ENCODE results near the gene PRKCE. TPM values are rescaled to one million over a fixed set of nuclear protein-coding genes. Genes with fewer than 3 reads are reported as not detected.

The PRKCE gene
- total and polyA plus RNA-seq, 7 donors, result 3.0 to 21.9 (median 15.8) TPM

DNA sequence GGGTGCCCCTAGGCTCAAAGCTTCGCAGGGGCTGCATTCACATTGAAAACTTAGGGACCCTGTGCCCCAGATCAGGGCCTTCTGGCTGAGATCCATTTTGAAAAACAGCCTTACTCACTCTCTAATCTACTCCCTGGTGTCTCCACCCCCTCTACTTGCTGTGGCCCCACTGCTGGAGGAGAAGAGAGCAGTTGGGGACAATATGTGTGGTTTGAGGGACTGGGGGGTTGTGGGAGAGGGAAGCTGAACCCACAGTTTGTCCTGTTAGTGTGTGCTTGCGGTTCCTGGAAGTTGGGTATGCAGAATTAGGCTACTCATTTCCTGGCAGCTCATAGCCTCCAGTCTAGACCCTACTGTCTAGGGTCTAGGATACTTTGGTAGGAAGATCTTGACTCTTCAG, 211.4 kb downstream of the PRKCE start:
- Histone ChIP-seq H3K27me3 (no peaks in the 10 kb centered on the region), H3K4me3 (no peak overlapping the region), H3K4me1 (peaks cover 0 to 52% (median 38%) of the 10 kb centered on the region in 4 donors), H3K9me3 (no peaks in the 10 kb centered on the region), H3K27ac (no peak overlapping the region), H3K36me3 (no peaks in the 10 kb centered on the region)
- no peak for DNase-seq
- intact Hi-C loops (cut with DNase I), result no loop called here
- no peak for TF ChIP-seq EP300 (IDR thresholded peaks at IDR 0.05)
- TF ChIP-seq, protein P1, sequence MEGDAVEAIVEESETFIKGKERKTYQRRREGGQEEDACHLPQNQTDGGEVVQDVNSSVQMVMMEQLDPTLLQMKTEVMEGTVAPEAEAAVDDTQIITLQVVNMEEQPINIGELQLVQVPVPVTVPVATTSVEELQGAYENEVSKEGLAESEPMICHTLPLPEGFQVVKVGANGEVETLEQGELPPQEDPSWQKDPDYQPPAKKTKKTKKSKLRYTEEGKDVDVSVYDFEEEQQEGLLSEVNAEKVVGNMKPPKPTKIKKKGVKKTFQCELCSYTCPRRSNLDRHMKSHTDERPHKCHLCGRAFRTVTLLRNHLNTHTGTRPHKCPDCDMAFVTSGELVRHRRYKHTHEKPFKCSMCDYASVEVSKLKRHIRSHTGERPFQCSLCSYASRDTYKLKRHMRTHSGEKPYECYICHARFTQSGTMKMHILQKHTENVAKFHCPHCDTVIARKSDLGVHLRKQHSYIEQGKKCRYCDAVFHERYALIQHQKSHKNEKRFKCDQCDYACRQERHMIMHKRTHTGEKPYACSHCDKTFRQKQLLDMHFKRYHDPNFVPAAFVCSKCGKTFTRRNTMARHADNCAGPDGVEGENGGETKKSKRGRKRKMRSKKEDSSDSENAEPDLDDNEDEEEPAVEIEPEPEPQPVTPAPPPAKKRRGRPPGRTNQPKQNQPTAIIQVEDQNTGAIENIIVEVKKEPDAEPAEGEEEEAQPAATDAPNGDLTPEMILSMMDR (IDR thresholded peaks at IDR 0.05), result no peak
- TF ChIP-seq POLR2AphosphoS5 (IDR thresholded peaks at IDR 0.05), result no peak
- TF ChIP-seq POLR2A (IDR thresholded peaks at IDR 0.05), result no peak
- WGBS, 2 donors, result 65 to 76% methylated on average over 2 of the region's 2 CpGs

- no peaks in the 10 kb centered on the region for H3K9me3 ChIP-seq
- no peak for TF ChIP-seq POLR2AphosphoS5 (IDR thresholded peaks at IDR 0.05)
- no peak for TF ChIP-seq POLR2A (IDR thresholded peaks at IDR 0.05)
- no peak for TF ChIP-seq EP300 (IDR thresholded peaks at IDR 0.05)
- TF ChIP-seq, protein P1 (IDR thresholded peaks at IDR 0.05), result no peak
- 91 to 94% methylated on average over 4 of the region's 4 CpGs for WGBS, 2 donors
- H3K27me3 ChIP-seq, result no peaks in the 10 kb centered on the region
- no peak overlapping the region for H3K4me3 ChIP-seq
- H3K27ac ChIP-seq, result no peak overlapping the region
- intact Hi-C loops (cut with DNase I), result no loop called here
- H3K36me3 ChIP-seq, result no peaks in the 10 kb centered on the region
- H3K4me1 ChIP-seq, result peaks cover 0 to 45% (median 32%) of the 10 kb centered on the region in 4 donors
- no peak for DNase-seq
Measured at GRCh38 chr2:45864121-45864520, 212.6 kb downstream of the PRKCE start.

DNA sequence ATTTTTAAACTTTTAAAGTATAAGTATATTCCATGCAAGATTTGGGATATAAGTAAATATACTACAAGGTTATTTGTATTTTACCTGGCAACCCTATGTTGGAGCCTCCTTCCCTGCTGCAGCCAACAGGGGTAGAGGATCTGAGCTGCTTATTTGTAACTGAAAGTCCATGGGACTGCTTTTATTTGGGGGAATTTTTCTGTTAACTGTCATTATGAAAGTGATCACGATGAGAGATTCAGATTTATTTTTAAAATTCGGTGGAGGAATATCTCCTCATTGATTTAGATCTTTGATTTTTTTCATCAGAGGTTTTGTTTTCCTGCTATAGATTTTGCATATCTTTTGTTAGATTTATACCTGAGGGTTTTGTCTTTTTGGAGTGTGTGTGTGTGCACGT, 215.9 kb downstream of the PRKCE start:
- Histone ChIP-seq H3K4me3 (no peak overlapping the region), H3K36me3 (no peaks in the 10 kb centered on the region), H3K27ac (no peak overlapping the region), H3K4me1 (peaks cover 0 to 28% (median 14%) of the 10 kb centered on the region in 4 donors), H3K9me3 (no peaks in the 10 kb centered on the region), H3K27me3 (no peaks in the 10 kb centered on the region)
- 84 to 87% methylated on average over 3 of the region's 3 CpGs for WGBS, 2 donors
- DNase-seq, result no peak
- TF ChIP-seq POLR2A (IDR thresholded peaks at IDR 0.05), result no peak
- TF ChIP-seq, protein P1 (IDR thresholded peaks at IDR 0.05), result no peak
- no peak for TF ChIP-seq EP300 (IDR thresholded peaks at IDR 0.05)
- no peak for TF ChIP-seq POLR2AphosphoS5 (IDR thresholded peaks at IDR 0.05)
- intact Hi-C loops (cut with DNase I), result no loop called here

DNA sequence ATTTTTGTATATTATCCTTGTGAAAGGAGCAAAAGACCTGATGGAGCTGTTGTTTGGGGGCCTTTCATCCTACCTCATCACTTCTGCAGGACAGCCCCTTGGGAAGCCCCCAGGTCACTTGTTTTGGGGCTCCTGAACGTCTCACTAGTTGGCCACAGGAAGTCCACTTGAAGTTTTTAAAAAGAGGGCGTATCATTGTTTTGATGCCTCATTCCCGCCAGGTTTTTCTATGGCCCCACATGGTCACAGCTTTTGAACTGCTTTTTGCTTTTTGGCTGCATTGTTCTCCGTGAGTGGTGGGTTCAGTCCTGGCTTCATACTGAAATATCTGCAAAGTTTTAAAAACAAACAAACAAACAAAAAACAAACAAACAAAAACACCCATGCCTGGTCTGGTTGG, 216.3 kb downstream of the PRKCE start:
- Histone ChIP-seq H3K27me3 (no peaks in the 10 kb centered on the region), H3K36me3 (no peaks in the 10 kb centered on the region), H3K4me3 (no peak overlapping the region), H3K27ac (no peak overlapping the region), H3K4me1 (peaks cover 0 to 30% (median 11%) of the 10 kb centered on the region in 4 donors), H3K9me3 (no peaks in the 10 kb centered on the region)
- no peak for DNase-seq
- WGBS, 2 donors, result 83 to 84% methylated on average over 4 of the region's 4 CpGs
- TF ChIP-seq, protein P1 (IDR thresholded peaks at IDR 0.05), result no peak
- no peak for TF ChIP-seq POLR2A (IDR thresholded peaks at IDR 0.05)
- TF ChIP-seq POLR2AphosphoS5 (IDR thresholded peaks at IDR 0.05), result no peak
- no peak for TF ChIP-seq EP300 (IDR thresholded peaks at IDR 0.05)
- intact Hi-C loops (cut with DNase I), result no loop called here

- WGBS, 2 donors, result 93 to 94% methylated on average over 4 of the region's 4 CpGs
- Histone ChIP-seq H3K36me3 (no peaks in the 10 kb centered on the region), H3K27ac (no peak overlapping the region), H3K4me3 (no peak overlapping the region), H3K9me3 (no peaks in the 10 kb centered on the region), H3K4me1 (peaks cover 0 to 25% (median 16%) of the 10 kb centered on the region in 4 donors), H3K27me3 (no peaks in the 10 kb centered on the region)
- intact Hi-C loops (cut with DNase I), result no loop called here
- TF ChIP-seq POLR2A (IDR thresholded peaks at IDR 0.05) (no peak), POLR2AphosphoS5 (IDR thresholded peaks at IDR 0.05) (no peak), EP300 (IDR thresholded peaks at IDR 0.05) (no peak)
- TF ChIP-seq, protein P1 (IDR thresholded peaks at IDR 0.05), result no peak
- no peak for DNase-seq
Measured at GRCh38 chr2:45869165-45869501, 217.7 kb downstream of the PRKCE start.

Data from sigmoid colon (tissue), 7 donors.